K562 (cell line): ENCODE measurements around the gene COL20A1. TPM values are rescaled to one million over a fixed set of nuclear protein-coding genes. Genes with fewer than 3 reads are reported as not detected.

Experiments
- ATAC-seq: fragments of 200-7000 bp; cut with Tn5 transposase; 3 replicates; pipeline ENCODE4 v1.9.1; 2020; ENCODE audit warnings: moderate library complexity
- BruUV-seq: library from RNA; stranded (reverse); fragments of 400-500 nt; replicated peaks from 2 replicates; lab custom pipeline; 2021; lab: Mats Ljungman, UMichigan
- CTCF ChIA-PET: fragments of 300-600 bp; formaldehyde crosslinking; extraction: SDS; loops from one replicate; lab custom pipeline; 2021; ENCODE audit warnings: low intra/inter-chr PET ratio; lab: Yijun Ruan, JAX
- POLR2A ChIA-PET: fragments of 300-600, 350-650 bp; sonication (Branson Sonifier 250); formaldehyde crosslinking; extraction: SDS; loops from one replicate; lab custom pipeline; 2021; ENCODE audit warnings: antibody characterized with exemption, inconsistent platforms; lab: Yijun Ruan, JAX
- DNase-seq, 4 experiments: peaks; one replicate each; pipeline versions ENCODE4 v3.0.0 to v3.0.0-alpha.2; 2011 to 2018; ENCODE audit warnings: low spot score in 3 of 4, mixed read lengths in 3 of 4; ENCODE audit errors: extremely low read depth in 1 of 4
- FAIRE-seq: peaks from 2 replicates; lab custom pipeline; 2011; peaks lifted over from hg19 to GRCh38; lab: Jason Lieb, UNC
- H2AFZ ChIP-seq: 2 replicates; pipeline ENCODE4 v1.6.0; 2011; ENCODE audit warnings: low read depth, low read length, control low read depth, inconsistent platforms
- H3K27ac ChIP-seq: fragments of 200-600 bp; 3 replicates; pipeline ENCODE4 v1.8.0; 2011; ENCODE audit warnings: low read depth, mild to moderate bottlenecking, control low read depth, inconsistent platforms, low read length, moderate library complexity, mixed read lengths; ENCODE audit errors: extremely low read depth
- H3K27me3 ChIP-seq, 2 experiments: fragments of 300-600 bp in 1 of 2; 2 replicates in 1 of 2; 3 replicates in 1 of 2; pipeline versions ENCODE4 v1.6.0 to v1.8.0; 2011; ENCODE audit warnings: inconsistent platforms in 2 of 2, low read length in 2 of 2, mild to moderate bottlenecking in 1 of 2, mixed read lengths in 1 of 2, moderate library complexity in 1 of 2; ENCODE audit not compliant: control insufficient read depth in 2 of 2, insufficient read depth in 2 of 2
- H3K36me3 ChIP-seq: fragments of 300-600 bp; 3 replicates; pipeline ENCODE4 v1.8.0; 2011; ENCODE audit warnings: mild to moderate bottlenecking, low read length, inconsistent platforms; ENCODE audit not compliant: control insufficient read depth, insufficient read depth
- H3K4me1 ChIP-seq, 2 experiments: fragments of 200-600 bp in 1 of 2; replicated peaks in 1 of 2; 2 replicates in 1 of 2; 3 replicates in 1 of 2; pipeline versions ENCODE4 v1.5.1 to v1.8.0; 2011; ENCODE audit warnings: inconsistent platforms in 2 of 2, low read length in 2 of 2, mild to moderate bottlenecking in 1 of 2, mixed read lengths in 1 of 2, moderate library complexity in 1 of 2; ENCODE audit not compliant: control insufficient read depth in 2 of 2, insufficient read depth in 2 of 2
- H3K4me2 ChIP-seq: 2 replicates; pipeline ENCODE4 v1.6.1; 2011; ENCODE audit warnings: low read length, control low read depth, inconsistent platforms, mixed read lengths; ENCODE audit not compliant: insufficient read depth
- H3K4me3 ChIP-seq: fragments of 200-600 bp; sonication (generic), shearing (Covaris generic); 2 replicates; pipeline ENCODE4 v1.5.1; 2016; ENCODE audit warnings: control low read depth, inconsistent platforms
- H3K79me2 ChIP-seq: fragments of 200-600 bp; 3 replicates; pipeline ENCODE4 v1.8.0; 2011; ENCODE audit warnings: low read length, inconsistent platforms; ENCODE audit not compliant: control insufficient read depth, insufficient read depth
- H3K9ac ChIP-seq, 2 experiments: 2 replicates each; pipeline versions ENCODE4 v1.6.0 to v1.6.1; 2011; ENCODE audit warnings: low read depth in 2 of 2, low read length in 2 of 2, control low read depth in 1 of 2, inconsistent platforms in 1 of 2, mild to moderate bottlenecking in 1 of 2, mixed read lengths in 1 of 2; ENCODE audit not compliant: insufficient read depth in 1 of 2
- H3K9me1 ChIP-seq: one replicate; pipeline ENCODE4 v1.6.0; 2011; ENCODE audit warnings: inconsistent platforms, mild to moderate bottlenecking, low read length, moderate library complexity; ENCODE audit not compliant: control insufficient read depth, insufficient read depth
- H3K9me3 ChIP-seq: replicated peaks from 2 replicates; pipeline ENCODE4 v1.5.1; 2011; ENCODE audit warnings: low read depth, low read length, inconsistent platforms; ENCODE audit not compliant: control insufficient read depth, insufficient read depth
- H4K20me1 ChIP-seq: replicated peaks from 2 replicates; pipeline ENCODE4 v1.6.1; 2011; ENCODE audit warnings: low read length, inconsistent platforms, mixed read lengths; ENCODE audit not compliant: control insufficient read depth, insufficient read depth
- CHD2 ChIP-seq: IDR thresholded peaks from 2 replicates; pipeline ENCODE4 v1.6.1; 2011; ENCODE audit warnings: low read depth, low read length
- FOXO4 ChIP-seq: fragments of 450-650 bp; formaldehyde crosslinking; IDR thresholded peaks from 2 replicates; pipeline ENCODE4 v1.4.0; 2020; ENCODE audit warnings: mild to moderate bottlenecking, moderate library complexity
- FOXP1 ChIP-seq: sonication (generic); formaldehyde crosslinking; IDR thresholded peaks from 2 replicates; pipeline ENCODE4 v1.8.0; 2022; ENCODE audit warnings: mild to moderate bottlenecking, missing genetic modification reagents
- HBP1 ChIP-seq: fragments of 450-650 bp; formaldehyde crosslinking; IDR thresholded peaks from 2 replicates; pipeline ENCODE4 v1.4.0; 2022; ENCODE audit warnings: missing genetic modification characterization
- KAT8 ChIP-seq: fragments of 450-650 bp; IDR thresholded peaks from 2 replicates; pipeline ENCODE4 v1.6.1; 2016; ENCODE audit warnings: low read depth, mild to moderate bottlenecking
- NR0B1 ChIP-seq: fragments of 450-650 bp; IDR thresholded peaks from one replicate; pipeline ENCODE4 v1.6.1; 2018; ENCODE audit warnings: mild to moderate bottlenecking, moderate library complexity; ENCODE audit not compliant: partially characterized antibody
- NUFIP1 ChIP-seq: fragments of 450-650 bp; IDR thresholded peaks from 2 replicates; pipeline ENCODE4 v1.6.1; 2018; ENCODE audit not compliant: partially characterized antibody
- RBM17 ChIP-seq: fragments of 200-400 bp; formaldehyde crosslinking; IDR thresholded peaks from 2 replicates; pipeline ENCODE4 v1.6.1; 2017; ENCODE audit warnings: low read depth, mild to moderate bottlenecking, low read length, borderline replicate concordance
- SMARCC2 ChIP-seq: fragments of 450-650 bp; IDR thresholded peaks from 2 replicates; pipeline ENCODE4 v1.6.1; 2017; ENCODE audit warnings: antibody characterized with exemption, moderate library complexity, mild to moderate bottlenecking, low read depth
- TFAM ChIP-seq: fragments of 250-450 bp; sonication (Bioruptor Pico); conservative IDR thresholded peaks from 2 replicates; pipeline ENCODE4 v1.5.0; 2021; ENCODE audit warnings: mild to moderate bottlenecking, moderate library complexity
- ZNF444 ChIP-seq: fragments of 250-450 bp; sonication (Bioruptor Pico); IDR thresholded peaks from 2 replicates; pipeline ENCODE4 v1.4.0; 2020; ENCODE audit warnings: mild to moderate bottlenecking, moderate library complexity
- ZNF77 ChIP-seq: fragments of 250-450 bp; sonication (Bioruptor Pico); IDR thresholded peaks from 2 replicates; pipeline ENCODE4 v1.5.0; 2020
- WGBS: fragments of 100-300 bp; shearing (Covaris generic); methylation state at CpG from one replicate; pipeline ENCODE4 v1.1.6; 2016; ENCODE audit warnings: low coverage, mixed read lengths; ENCODE audit not compliant: insufficient coverage; ENCODE audit errors: missing lambda C conversion rate; 5-methylcytosine and 5-hydroxymethylcytosine counted together
- in situ Hi-C: fragments of 300-500 bp; cut with MboI; formaldehyde crosslinking; loops from 4 replicates; pipeline ENCODE4 v1.15.0; 2018; ENCODE audit warnings: inconsistent platforms, mixed read lengths
- intact Hi-C: fragments of 100-400 bp; cut with micrococcal nuclease; formaldehyde crosslinking; loops from 2 replicates; pipeline ENCODE4 v1.14.2; 2022
- polyA plus RNA-seq, 8 experiments: library from polyadenylated mRNA; depleted of rRNA in 4 of 8; stranded (reverse) in 5 of 8; unstranded in 3 of 8; fragments of >200 nt; fragmentation: Nextera tagmentation in 2 of 8; fragmentation: Illumina TruSeq in 1 of 8; extraction: Ambion mirVana in 2 of 8; extraction: Trizol in 1 of 8; gene quantifications; 2 replicates each; pipeline versions ENCODE4 v1.2.1 to v1.2.3, GENCODE V29; 2011 to 2014; ENCODE audit warnings: inconsistent platforms in 1 of 8, missing spikeins in 1 of 8
- total RNA-seq, 7 experiments: library from RNA; depleted of rRNA in 6 of 7; stranded (reverse); fragments of >200 nt in 6 of 7; fragmentation: Illumina TruSeq in 2 of 7; extraction: Trizol in 2 of 7; gene quantifications; 2 replicates each; pipeline versions ENCODE4 v1.2.1 to v1.2.3, GENCODE V29; 2011 to 2021; ENCODE audit warnings: low replicate concordance in 1 of 7

Gene COL20A1
- total and polyA plus RNA-seq, 9 of the 15 experiments (the other 6 are each of a cell fraction or from before 2014, with no cell fraction given) = not detected

- TF ChIP-seq ZNF77 (CRISPR knock-in tag) = no peak
- TF ChIP-seq FOXP1 (CRISPR knock-in tag) = no peak
These were observed 54.2 kb downstream of the COL20A1 start (continued) for GRCh38 chr20:63347081-63347741.

GRCh38 chr20:63347950-63348827 lies 55.2 kb downstream of the COL20A1 start:
- no peak for FAIRE-seq
- CTCF ChIA-PET = no interaction called here
- Histone ChIP-seq H3K79me2 (no peaks in the 10 kb centered on the region), H3K27ac (no peak overlapping the region), H3K4me3 (no peak overlapping the region), H3K9me1 (no peaks in the 10 kb centered on the region), H4K20me1 (no peaks in the 10 kb centered on the region; the same call in none of the 2 replicates), H3K9ac (no peak overlapping the region), H3K36me3 (no peaks in the 10 kb centered on the region), H3K9me3 (no peaks in the 10 kb centered on the region), H3K27me3 (peaks cover 29 to 60% of the 10 kb centered on the region in 2 experiments; a peak in 4 of 5 replicates), H3K4me2 (no peak overlapping the region), H2AFZ (no peak overlapping the region), H3K4me1 (peaks cover 0 to 36% of the 10 kb centered on the region in 2 experiments; a peak in 2 of 5 replicates)
- in situ Hi-C loops = no loop called here
- ATAC-seq = no peak
- no peak for DNase-seq
- intact Hi-C loops = no loop called here
- BruUV-seq = no TSS peak
- POLR2A ChIA-PET = interaction anchor here (0.7 to 1.1 kb wide), 2 partner anchors 14 to 173 kb away, joined by 3 read pairs; partner anchors contain the start of gene PPDPF
- WGBS = 2% methylated on average over 40 of the region's 46 CpGs
- TF ChIP-seq ZNF444 (CRISPR knock-in tag) (no peak), RBM17 (no peak), HBP1 (CRISPR knock-in tag) (no peak), TFAM (CRISPR knock-in tag) (no peak), FOXO4 (no peak), KAT8 (no peak), CHD2 (no peak), NR0B1 (no peak), SMARCC2 (no peak), NUFIP1 (no peak)
